GM21390 (cell line): ENCODE results near the gene PSMA5.

ENCODE experiments used
- ATAC-seq: cut with Tn5 transposase; IDR thresholded peaks from one replicate; pipeline ENCODE4 v1.9.1; 2021; ENCODE audit not compliant: unreplicated experiment

The PSMA5 gene

DNA sequence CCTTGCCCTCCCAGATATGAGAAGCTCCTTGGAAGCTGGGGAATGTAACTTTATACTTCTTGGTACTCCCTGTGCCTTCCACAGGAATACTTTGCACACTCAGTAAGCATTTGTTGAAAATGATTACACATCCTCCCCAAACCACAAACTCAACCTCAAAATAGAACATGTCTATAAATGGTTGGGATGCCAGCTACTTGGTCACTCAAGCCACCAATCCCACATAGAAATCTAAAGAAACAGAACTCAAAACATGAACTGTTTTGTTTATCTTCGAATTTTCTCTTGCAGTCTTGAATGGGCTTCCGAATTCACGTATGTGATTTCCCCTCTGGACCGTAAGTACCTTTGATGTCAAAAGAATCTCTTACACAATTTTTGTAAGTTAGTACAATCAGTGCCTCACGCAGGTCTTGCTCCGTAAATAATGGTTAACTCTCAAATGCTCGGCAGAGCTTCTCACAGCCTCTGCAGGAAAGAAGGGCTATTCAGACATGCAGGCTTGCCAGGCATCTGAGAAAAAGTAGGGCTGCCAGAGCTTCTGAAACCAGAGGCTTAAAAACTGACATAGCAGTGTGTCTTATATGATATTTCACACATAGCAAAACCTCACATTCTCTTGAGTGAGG lies 55.4 kb downstream of the PSMA5 start:
- ATAC-seq, result no peak

DNA sequence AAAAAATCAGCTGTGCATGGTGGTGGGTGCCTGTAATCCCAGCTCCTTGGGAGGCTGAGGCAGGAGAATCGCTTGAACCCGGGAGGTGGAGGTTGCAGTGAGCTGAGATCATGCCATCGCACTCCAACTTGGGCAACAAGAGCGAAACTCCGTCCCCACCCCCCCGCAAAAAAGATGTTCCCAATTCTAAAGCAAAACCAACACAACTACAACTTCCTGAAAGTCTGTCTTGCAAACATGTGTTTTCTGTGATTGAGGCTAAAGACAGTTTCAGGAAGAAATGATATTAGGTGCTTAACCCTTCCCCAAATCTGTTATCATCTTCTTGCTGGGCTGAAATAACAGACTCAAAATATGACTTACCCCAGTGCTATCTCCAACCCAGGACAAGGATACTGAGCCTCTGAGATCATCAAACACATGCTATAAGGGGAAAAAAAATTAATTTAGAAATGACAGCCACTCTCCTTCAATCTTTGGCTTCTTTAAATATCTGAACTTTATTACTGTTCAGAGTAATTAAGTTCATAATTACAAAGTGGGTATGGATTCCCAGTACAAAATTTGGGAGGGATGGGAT lies 57.0 kb downstream of the PSMA5 start:
- no peak for ATAC-seq

DNA sequence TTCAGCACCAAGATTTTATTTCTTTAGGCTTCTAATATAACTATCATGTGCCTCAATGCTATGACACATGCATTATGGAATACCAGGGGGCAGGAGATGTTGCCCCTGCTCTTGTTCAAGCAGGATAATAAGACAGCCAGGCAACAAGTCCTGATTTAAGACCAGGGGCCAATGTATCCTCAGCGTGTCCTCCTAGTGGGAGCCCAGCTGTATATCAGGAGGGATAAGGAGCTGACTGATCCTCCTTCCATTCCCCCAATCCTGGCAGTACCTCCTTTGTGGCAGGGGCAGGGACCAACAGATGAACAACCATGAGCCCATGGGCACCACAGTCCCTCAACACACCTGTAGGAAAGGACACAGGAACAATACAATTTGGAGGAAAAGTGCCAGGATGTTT lies 57.8 kb downstream of the PSMA5 start:
- ATAC-seq, result no peak

DNA sequence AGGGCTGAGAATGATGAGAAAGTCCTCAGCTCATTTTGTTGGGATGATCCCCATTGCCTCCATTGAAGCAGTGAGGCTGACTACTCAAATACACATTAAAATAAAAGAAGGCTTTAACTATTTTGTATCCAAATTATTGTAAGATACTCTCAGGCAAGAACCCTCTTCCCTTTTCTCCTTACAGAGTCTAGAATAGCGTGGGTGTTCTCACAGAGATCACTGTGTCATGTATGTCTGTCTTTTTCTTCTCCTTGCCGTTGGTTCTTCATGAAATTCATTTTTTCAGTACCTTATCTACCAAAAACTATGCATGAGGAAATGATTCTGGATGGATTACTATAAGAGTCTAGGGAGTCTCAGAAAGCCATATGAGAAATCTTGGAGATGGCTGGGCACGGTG lies 58.6 kb downstream of the PSMA5 start:
- no peak for ATAC-seq

DNA sequence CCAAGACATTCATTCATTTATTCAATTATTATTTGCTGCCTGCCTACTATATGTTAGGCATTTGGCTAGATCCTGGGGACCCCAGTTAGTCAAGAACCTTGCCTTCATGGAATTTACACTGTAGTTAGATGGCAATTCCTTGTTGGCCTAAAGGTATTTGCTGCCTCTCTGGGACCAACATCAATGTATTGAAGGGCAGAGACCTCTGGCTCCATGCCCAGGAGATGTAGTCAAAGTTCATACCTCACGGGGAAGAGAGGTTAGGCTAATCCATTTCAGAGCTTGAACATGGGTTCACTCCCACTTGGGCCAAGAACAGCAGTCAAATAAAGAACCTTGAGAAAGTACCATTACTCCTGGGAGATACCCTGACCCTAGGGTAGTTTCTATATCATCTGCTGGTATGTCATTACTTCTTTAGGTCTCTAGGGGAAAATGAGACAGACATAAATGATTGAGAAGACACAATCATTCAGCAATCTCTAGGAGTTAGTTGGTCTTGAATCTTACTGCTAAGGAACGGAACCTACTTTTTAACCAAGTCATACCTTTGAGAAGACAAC lies 60.5 kb downstream of the PSMA5 start:
- no peak for ATAC-seq

DNA sequence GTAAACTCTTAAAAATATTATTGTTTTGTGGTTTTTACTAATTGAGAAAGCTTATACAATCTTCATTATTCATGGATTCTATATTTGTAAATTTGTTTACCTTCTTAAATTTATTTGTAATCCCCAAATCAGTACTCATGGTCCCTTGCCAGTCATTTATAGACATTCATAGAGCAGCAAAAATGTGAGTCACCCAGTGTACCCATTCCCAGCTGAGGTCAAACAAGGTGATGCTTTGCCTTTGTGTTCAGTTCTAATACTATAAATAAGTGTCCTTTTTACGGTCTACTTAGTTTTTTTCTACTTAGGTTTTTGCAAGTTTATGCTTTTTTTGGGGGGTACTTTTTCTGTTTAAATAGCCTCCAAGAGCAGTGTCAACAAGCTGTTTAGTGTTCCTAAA lies 64.6 kb downstream of the PSMA5 start:
- no peak for ATAC-seq

DNA sequence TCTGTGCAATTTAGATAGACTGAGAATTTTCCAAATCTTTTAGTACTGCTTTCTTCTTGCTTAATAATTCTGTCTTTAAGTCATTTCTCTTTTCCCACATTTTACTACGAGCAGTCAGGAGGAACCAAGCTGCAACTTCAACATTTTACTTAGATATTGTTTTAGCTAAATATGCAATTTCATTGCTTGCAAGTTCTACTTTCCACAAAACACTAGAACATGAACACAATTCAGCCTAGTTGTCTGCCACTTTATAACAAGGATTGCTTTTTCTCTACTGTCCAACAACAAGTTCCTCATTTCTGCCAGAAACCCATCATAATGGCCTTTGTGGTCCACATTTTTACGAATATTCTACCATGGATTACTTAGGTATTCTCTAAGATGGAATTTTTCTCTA lies 65.2 kb downstream of the PSMA5 start:
- no peak for ATAC-seq

DNA sequence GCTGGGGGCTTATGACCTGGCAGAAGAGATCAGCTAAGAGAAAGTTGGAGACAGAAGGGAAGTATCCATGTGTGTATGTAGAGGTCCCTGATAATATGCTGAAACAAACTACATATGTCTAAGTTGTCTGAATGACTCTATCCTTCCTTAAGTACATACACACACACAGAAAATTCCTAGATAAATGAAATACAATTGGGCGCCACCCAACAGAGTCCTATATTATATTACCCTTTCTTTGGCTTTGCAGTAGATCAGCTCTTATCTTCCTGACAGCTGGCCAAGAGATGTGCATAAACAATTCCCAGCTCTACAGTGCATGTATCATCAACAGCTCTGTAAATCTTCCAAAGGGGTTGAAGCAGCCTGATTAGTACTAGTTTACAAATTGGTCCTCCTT lies 68.6 kb downstream of the PSMA5 start:
- no peak for ATAC-seq

DNA sequence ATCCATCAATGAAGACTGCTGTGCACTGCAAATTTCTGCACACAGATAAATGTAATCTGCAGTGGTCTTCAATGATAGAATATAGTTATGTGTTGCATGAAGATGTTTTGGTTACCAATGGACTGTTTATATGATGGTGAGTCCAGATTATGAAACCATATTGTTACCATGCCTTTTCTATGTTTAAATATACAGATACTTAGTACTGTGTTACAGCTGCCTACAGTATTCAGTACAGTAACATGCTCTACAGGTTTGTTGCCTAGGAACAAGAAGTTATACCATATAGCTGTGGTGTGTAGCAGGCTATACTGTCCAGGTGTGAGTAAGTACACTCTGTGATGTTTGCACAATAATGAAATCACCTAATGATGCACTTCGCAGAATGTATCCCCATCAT lies 69.3 kb downstream of the PSMA5 start:
- no peak for ATAC-seq

DNA sequence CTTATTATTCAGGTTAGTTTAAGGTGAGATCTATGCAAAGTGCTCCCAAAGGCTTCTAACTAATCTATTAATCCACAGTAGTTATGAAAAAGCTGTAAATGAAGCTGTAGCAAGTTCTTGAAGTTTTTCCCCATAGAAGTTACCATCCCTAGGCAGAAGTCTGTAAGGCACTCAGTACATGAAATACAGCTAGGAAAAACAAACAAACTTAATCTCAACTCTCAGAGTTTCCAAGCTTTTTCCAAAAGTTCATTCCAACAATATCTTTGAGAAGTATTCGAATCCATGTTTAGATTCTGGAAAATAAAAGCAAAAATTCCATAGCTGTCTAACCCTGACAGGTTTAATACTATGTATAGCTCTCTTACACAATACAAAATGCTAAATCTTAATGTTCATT lies 69.7 kb downstream of the PSMA5 start:
- ATAC-seq, result no peak

DNA sequence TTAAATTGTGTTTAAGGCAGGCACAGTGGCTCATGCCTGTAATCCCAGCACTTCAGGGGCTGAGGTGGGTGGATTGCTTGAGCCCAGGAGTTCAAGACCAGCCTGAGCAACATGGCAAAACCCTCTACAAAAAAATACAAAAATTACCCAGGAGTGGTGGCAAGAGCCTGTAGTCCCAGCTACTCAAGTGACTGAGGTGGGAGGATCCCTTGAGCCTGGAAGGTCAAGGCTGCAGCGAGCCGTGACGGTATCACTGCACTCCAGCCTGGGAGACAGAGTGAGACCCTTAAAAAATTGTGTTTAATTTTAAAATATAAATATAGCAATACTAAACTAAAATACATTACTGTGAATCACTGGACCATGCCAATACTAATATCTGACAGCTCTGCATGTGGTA lies 71.3 kb downstream of the PSMA5 start:
- no peak for ATAC-seq

DNA sequence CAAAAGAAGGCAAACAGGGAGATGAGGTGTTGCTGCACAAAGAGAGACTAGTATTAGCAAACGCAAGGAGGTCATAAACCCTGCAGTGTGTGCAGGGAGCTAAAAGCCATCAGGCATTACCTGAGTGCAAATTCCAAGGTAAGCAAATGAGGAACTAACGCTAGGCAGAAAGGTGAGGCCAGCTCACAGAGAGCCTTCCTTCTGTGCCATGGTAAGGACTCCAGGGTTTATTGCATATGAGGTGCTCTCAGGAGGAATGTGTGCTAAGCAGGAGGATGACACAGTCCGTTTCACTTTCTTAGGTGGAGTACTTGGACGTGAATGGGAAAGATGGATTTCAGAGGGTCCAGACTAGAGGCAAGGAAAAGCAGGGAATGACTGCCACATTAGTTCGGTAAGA lies 74.8 kb downstream of the PSMA5 start:
- no peak for ATAC-seq

DNA sequence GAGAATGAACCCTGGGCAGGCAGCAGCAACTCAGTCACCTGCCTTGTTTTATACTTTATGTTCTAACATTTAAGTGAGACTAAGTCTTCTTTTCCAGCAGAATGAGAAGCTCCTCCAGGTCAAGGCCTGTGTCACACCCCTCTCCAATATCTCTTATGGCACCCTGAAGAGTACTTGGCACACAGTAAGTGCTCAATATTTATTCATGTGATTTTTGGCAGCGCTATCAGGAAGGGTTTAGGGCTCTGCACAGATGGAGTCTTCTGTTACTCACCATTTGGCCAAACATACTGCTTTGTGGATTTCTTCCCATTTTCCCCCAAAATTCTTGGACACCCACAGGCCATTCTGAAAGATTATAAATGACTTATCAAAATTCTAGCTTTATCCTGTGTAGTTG lies 75.6 kb downstream of the PSMA5 start:
- no peak for ATAC-seq

DNA sequence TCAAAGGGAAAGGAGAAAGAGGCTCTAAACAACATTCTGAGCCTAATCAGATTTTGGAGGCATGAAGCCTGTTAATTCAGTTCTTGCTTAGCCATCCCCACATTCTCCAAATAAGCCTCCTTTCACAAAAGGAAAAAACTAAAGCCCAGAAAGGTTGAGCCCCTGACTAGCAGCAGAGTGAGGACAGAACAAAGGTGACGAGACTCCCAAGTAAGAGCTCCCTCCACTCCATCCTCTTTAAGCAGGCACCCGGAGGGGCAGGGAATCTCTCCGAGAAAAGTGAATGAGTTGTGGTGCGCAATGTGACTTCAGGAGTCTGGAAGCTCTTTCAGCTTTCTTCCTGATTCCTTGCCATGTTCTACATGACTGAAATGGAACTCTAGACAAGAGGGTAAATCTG lies 76.1 kb downstream of the PSMA5 start:
- no peak for ATAC-seq
